OCI-LY3 (cell line): ENCODE data around the gene PTH2R.
A peak's percentile ranks its signal among the peaks of the same experiment; 100 is the strongest.

Source experiments
- H2AFZ ChIP-seq: fragments of 200-600, 300-600 bp; shearing (Covaris generic); 2 replicates; pipeline ENCODE4 v1.6.0; 2014; ENCODE audit warnings: antibody characterized with exemption, low read depth, low read length
- H3K27ac ChIP-seq: fragments of 200-600, 300-600 bp; sonication (generic); 2 replicates; pipeline ENCODE4 v1.5.1; 2014; ENCODE audit warnings: mild to moderate bottlenecking, low read length, moderate library complexity, mixed read lengths
- H3K27me3 ChIP-seq: fragments of 200-600, 300-600 bp; sonication (generic); 2 replicates; pipeline ENCODE4 v1.6.1; 2014; ENCODE audit warnings: low read depth, low read length, mixed read lengths
- H3K36me3 ChIP-seq: fragments of 200-600, 300-600 bp; sonication (generic); replicated peaks from 2 replicates; pipeline ENCODE3; 2014; ENCODE audit warnings: low read depth, low read length, mixed read lengths
- H3K4me1 ChIP-seq: fragments of 300-600, 200-600 bp; sonication (generic); 2 replicates; pipeline ENCODE4 v1.6.1; 2014; ENCODE audit warnings: low read length, mixed read lengths
- H3K4me2 ChIP-seq: fragments of 200-600, 300-600 bp; sonication (generic); 2 replicates; pipeline ENCODE4 v1.6.1; 2014; ENCODE audit warnings: low read length, mixed read lengths
- H3K4me3 ChIP-seq: fragments of 300-600, 200-600 bp; sonication (generic); 2 replicates; pipeline ENCODE4 v1.5.1; 2014; ENCODE audit warnings: antibody characterized with exemption, mild to moderate bottlenecking, low read length, moderate library complexity
- H3K79me2 ChIP-seq: fragments of 300-600, 200-600 bp; shearing (Covaris generic); 2 replicates; pipeline ENCODE4 v1.6.1; 2014; ENCODE audit warnings: mild to moderate bottlenecking, low read length, mixed read lengths
- H3K9ac ChIP-seq: fragments of 300-600, 200-600 bp; shearing (Covaris generic); 2 replicates; pipeline ENCODE4 v1.6.0; 2014; ENCODE audit warnings: mild to moderate bottlenecking, low read length, moderate library complexity
- H3K9me3 ChIP-seq: fragments of 200-600, 300-600 bp; shearing (Covaris generic); 2 replicates; pipeline ENCODE4 v1.6.1; 2014; ENCODE audit warnings: low read length, mixed read lengths; ENCODE audit not compliant: insufficient read depth
- H4K20me1 ChIP-seq: fragments of 200-600, 300-600 bp; sonication (generic); 2 replicates; pipeline ENCODE4 v1.6.1; 2016; ENCODE audit warnings: low read length, mixed read lengths; ENCODE audit not compliant: insufficient read depth
- EZH2phosphoT487 ChIP-seq: fragments of 200-600 bp; shearing (Covaris generic); IDR thresholded peaks from 2 replicates; pipeline ENCODE4 v1.6.1; 2018; ENCODE audit warnings: antibody characterized with exemption, mixed run types, low read depth
- TF ChIP-seq, protein P1 (sequence below): fragments of 200-600, 300-600 bp; sonication (generic); IDR thresholded peaks from 2 replicates; pipeline ENCODE4 v1.5.1; 2014; ENCODE audit warnings: antibody characterized with exemption, low read length, low read depth

Gene PTH2R

DNA sequence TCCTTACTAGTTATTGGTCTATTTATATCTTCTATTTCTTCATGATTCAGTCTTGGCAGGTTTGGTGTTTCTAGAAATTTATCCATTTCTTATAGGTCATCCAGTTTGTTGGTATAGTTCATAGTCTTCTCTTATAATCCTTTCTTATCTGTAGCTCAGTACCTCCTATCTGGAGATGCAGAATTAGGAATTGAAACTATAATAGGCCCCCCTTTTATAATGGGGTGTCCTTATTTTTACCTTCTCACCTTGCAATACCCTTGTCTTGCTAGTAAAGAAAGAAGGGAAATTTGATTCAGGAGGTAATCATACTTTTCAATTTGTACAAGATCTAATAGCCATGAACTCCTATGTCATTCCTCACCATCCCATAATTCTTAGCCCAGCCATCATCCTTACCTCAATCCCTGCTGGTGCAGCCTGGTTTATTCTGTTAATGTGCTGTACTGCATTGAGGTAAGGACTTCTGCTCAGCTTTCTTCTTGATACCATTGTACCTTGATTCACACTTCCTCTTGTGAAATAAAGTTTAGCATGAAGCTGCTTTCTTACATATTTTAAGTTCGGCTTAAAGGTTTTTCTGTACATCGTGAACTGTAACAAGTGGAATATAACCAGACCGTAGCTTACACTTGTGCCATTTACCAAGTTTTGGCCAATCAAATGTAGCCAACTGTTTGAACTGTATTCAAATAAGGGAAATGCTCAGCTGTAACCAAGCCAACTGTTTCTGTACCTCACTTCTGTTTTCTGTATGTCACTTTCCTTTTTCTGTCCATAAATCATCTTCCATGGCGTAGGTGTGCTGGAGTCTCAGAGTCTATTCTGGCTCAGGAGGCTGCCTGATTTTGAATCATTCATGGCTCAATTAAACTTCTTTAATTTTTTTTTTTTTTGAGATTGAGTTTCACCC is 40.1 kb upstream of the PTH2R start:
- peak overlapping the region; percentile 31 for H3K27ac ChIP-seq
- H3K9me3 ChIP-seq, result peaks cover 13% of the 10 kb centered on the region; the same call in 1 of the 2 replicates
- H2AFZ ChIP-seq, result peak overlapping the region; percentile 48
- H3K4me1 ChIP-seq, result peaks cover 21% of the 10 kb centered on the region
- H3K79me2 ChIP-seq, result no peaks in the 10 kb centered on the region
- H3K36me3 ChIP-seq, result peaks cover 9% of the 10 kb centered on the region
- no peak for TF ChIP-seq EZH2phosphoT487
- TF ChIP-seq, protein P1, sequence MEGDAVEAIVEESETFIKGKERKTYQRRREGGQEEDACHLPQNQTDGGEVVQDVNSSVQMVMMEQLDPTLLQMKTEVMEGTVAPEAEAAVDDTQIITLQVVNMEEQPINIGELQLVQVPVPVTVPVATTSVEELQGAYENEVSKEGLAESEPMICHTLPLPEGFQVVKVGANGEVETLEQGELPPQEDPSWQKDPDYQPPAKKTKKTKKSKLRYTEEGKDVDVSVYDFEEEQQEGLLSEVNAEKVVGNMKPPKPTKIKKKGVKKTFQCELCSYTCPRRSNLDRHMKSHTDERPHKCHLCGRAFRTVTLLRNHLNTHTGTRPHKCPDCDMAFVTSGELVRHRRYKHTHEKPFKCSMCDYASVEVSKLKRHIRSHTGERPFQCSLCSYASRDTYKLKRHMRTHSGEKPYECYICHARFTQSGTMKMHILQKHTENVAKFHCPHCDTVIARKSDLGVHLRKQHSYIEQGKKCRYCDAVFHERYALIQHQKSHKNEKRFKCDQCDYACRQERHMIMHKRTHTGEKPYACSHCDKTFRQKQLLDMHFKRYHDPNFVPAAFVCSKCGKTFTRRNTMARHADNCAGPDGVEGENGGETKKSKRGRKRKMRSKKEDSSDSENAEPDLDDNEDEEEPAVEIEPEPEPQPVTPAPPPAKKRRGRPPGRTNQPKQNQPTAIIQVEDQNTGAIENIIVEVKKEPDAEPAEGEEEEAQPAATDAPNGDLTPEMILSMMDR, result no peak
- no peaks in the 10 kb centered on the region for H4K20me1 ChIP-seq
- peak overlapping the region; percentile 60 for H3K4me3 ChIP-seq
- peak overlapping the region; percentile 69 for H3K4me2 ChIP-seq
- H3K27me3 ChIP-seq, result no peaks in the 10 kb centered on the region
- peak overlapping the region; percentile 13; the same call in 1 of the 2 replicates for H3K9ac ChIP-seq

- peaks cover 9% of the 10 kb centered on the region for H3K36me3 ChIP-seq
- H3K9ac ChIP-seq, result no peak overlapping the region
- no peaks in the 10 kb centered on the region for H3K27me3 ChIP-seq
- H4K20me1 ChIP-seq, result no peaks in the 10 kb centered on the region
- H3K4me1 ChIP-seq, result peaks cover 12% of the 10 kb centered on the region
- H2AFZ ChIP-seq, result no peak overlapping the region
- no peaks in the 10 kb centered on the region for H3K79me2 ChIP-seq
- no peak overlapping the region for H3K27ac ChIP-seq
- TF ChIP-seq, protein P1, result no peak
- no peak for TF ChIP-seq EZH2phosphoT487
- H3K4me2 ChIP-seq, result no peak overlapping the region
- H3K4me3 ChIP-seq, result no peak overlapping the region
- H3K9me3 ChIP-seq, result peaks cover 12% of the 10 kb centered on the region; the same call in 1 of the 2 replicates
These were observed 37.5 kb upstream of the PTH2R start for GRCh38 chr2:208369091-208369490.

DNA sequence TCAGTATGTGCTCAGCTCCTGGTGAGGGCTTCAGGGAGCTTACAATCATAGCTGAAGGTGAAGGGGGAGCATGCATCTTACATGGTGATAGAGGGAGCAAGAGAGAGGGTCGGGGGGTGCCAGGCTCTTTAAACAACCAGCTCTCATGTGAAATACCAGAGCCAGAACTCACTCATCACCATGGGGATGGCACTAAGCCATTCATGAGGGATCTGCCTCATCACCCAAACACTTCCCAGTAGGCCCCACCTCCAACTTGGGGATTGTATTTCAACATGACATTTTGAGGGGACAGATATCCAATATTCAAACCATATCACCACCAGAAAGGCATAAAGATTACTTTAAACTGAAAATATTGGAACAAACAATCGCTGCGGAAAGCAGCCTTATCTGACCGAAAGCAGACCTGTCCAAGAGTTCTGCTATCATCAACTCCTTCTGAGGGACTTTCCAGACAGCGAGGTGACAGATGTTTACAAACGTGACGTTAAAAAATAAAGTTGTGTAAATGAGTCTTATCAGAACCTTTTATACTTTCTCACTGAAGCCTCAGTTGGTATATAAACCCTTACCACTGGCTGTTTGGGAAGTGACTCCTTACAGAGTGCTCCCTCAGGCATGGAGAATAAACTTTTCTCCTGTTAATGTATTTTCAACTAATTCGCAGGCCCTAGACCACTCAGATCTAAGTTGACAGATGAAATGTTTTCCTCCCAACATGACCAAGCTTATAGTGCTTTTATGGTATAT is 35.5 kb upstream of the PTH2R start:
- TF ChIP-seq, protein P1, result no peak
- no peak for TF ChIP-seq EZH2phosphoT487
- H3K36me3 ChIP-seq, result no peaks in the 10 kb centered on the region

GRCh38 chr2:208371634-208371935 is 35.0 kb upstream of the PTH2R start:
- no peak overlapping the region for H3K27ac ChIP-seq
- no peak overlapping the region for H3K9ac ChIP-seq
- no peaks in the 10 kb centered on the region for H4K20me1 ChIP-seq
- no peaks in the 10 kb centered on the region for H3K9me3 ChIP-seq
- H3K4me2 ChIP-seq, result no peak overlapping the region
- H3K4me3 ChIP-seq, result no peak overlapping the region
- H3K79me2 ChIP-seq, result no peaks in the 10 kb centered on the region
- no peaks in the 10 kb centered on the region for H3K27me3 ChIP-seq
- H2AFZ ChIP-seq, result no peak overlapping the region
- TF ChIP-seq, protein P1, result no peak
- no peak for TF ChIP-seq EZH2phosphoT487
- peaks cover 5% of the 10 kb centered on the region for H3K4me1 ChIP-seq
- no peaks in the 10 kb centered on the region for H3K36me3 ChIP-seq

More for the DNA sequence above, 35.5 kb upstream of the PTH2R start:
- Histone ChIP-seq H4K20me1 (no peaks in the 10 kb centered on the region), H3K4me3 (no peak overlapping the region), H3K27me3 (no peaks in the 10 kb centered on the region), H3K9ac (no peak overlapping the region), H3K9me3 (no peaks in the 10 kb centered on the region), H3K4me1 (peaks cover 10% of the 10 kb centered on the region), H3K4me2 (no peak overlapping the region), H3K79me2 (no peaks in the 10 kb centered on the region), H2AFZ (no peak overlapping the region), H3K27ac (no peak overlapping the region)
